Lower lobe of right lung (tissue), 2 donors: ENCODE data around the gene UBAP1. TPM values are rescaled to one million over a fixed set of nuclear protein-coding genes. Genes with fewer than 3 reads are reported as not detected.
A peak's percentile ranks its signal among the peaks of the same experiment; 100 is the strongest.

ENCODE experiments used
- ATAC-seq, 2 donors: fragments of 200-7000 bp; cut with Tn5 transposase; one replicate each; pipeline ENCODE4 v1.9.1; 2020 to 2022; ENCODE audit warnings: mild to moderate bottlenecking in 2 of 2, moderate library complexity in 2 of 2
- DNase-seq: peaks from one replicate; pipeline ENCODE4 v3.0.0-alpha.2; 2020
- H3K27ac ChIP-seq: fragments of 200-600 bp; one replicate; pipeline ENCODE4 v1.8.0; 2022
- H3K27me3 ChIP-seq: fragments of 200-600 bp; one replicate; pipeline ENCODE4 v1.8.0; 2022; ENCODE audit warnings: low read depth
- H3K36me3 ChIP-seq: fragments of 200-600 bp; one replicate; pipeline ENCODE4 v1.8.0; 2022; ENCODE audit warnings: mild to moderate bottlenecking
- H3K4me1 ChIP-seq: fragments of 200-600 bp; one replicate; pipeline ENCODE4 v1.8.0; 2022
- H3K4me3 ChIP-seq: fragments of 200-600 bp; one replicate; pipeline ENCODE4 v1.8.0; 2022; ENCODE audit warnings: mild to moderate bottlenecking
- H3K9me3 ChIP-seq: fragments of 200-600 bp; one replicate; pipeline ENCODE4 v1.8.0; 2022
- CTCF ChIP-seq: fragments of 200-600 bp; IDR thresholded peaks from one replicate; pipeline ENCODE4 v1.8.0; 2022; ENCODE audit warnings: antibody characterized with exemption, mild to moderate bottlenecking
- intact Hi-C: fragments of 100-400 bp; cut with DNase I; formaldehyde crosslinking; loops from one replicate; pipeline ENCODE4 v1.11.0; 2022
- total RNA-seq: library from RNA; stranded (reverse); fragmentation: NEBNext Ultra II Directional; extraction: Animal tissue kit (Norgen Biotek cat#: 25700); gene quantifications from one replicate; pipeline ENCODE4 v1.2.1, GENCODE V29; 2021
- donor health status: DM: no; HTN: yes; CAD: no; lungs with severe emphysema.

The UBAP1 gene
- total RNA-seq, 1 donor from 2014 or later: 47.0 TPM

- H3K4me1 ChIP-seq: no peaks in the 10 kb centered on the region
- TF ChIP-seq CTCF: peak; percentile 22
- no peak overlapping the region for H3K4me3 ChIP-seq
- intact Hi-C loops: no loop called here
- H3K9me3 ChIP-seq: no peaks in the 10 kb centered on the region
- ATAC-seq (peak; percentile 81 to 92), DNase-seq (no peak)
- H3K36me3 ChIP-seq: no peaks in the 10 kb centered on the region
- H3K27me3 ChIP-seq: no peaks in the 10 kb centered on the region
- no peak overlapping the region for H3K27ac ChIP-seq
Observed at GRCh38 chr9:34139477-34140146, 39.2 kb upstream of the UBAP1 start.

GRCh38 chr9:34140853-34141252 is 38.0 kb upstream of the UBAP1 start:
- no peak overlapping the region for H3K27ac ChIP-seq
- DNase-seq (no peak), ATAC-seq (no peak)
- intact Hi-C loops: no loop called here
- no peak for TF ChIP-seq CTCF
- no peaks in the 10 kb centered on the region for H3K9me3 ChIP-seq
- no peak overlapping the region for H3K4me3 ChIP-seq
- H3K4me1 ChIP-seq: no peaks in the 10 kb centered on the region
- H3K27me3 ChIP-seq: no peaks in the 10 kb centered on the region
- no peaks in the 10 kb centered on the region for H3K36me3 ChIP-seq

GRCh38 chr9:34143116-34143515 is 35.7 kb upstream of the UBAP1 start:
- no peak for ATAC-seq

GRCh38 chr9:34145165-34145564 is 33.7 kb upstream of the UBAP1 start:
- Histone ChIP-seq H3K9me3 (no peaks in the 10 kb centered on the region), H3K27me3 (no peaks in the 10 kb centered on the region), H3K27ac (no peak overlapping the region), H3K4me1 (no peaks in the 10 kb centered on the region), H3K4me3 (no peak overlapping the region), H3K36me3 (no peaks in the 10 kb centered on the region)
- ATAC-seq: peak in 1 of 2 donors; percentile 32
- intact Hi-C loops: no loop called here
- no peak for TF ChIP-seq CTCF
- DNase-seq: no peak

More at GRCh38 chr9:34143116-34143515, 35.7 kb upstream of the UBAP1 start:
- Histone ChIP-seq H3K9me3 (no peaks in the 10 kb centered on the region), H3K27me3 (no peaks in the 10 kb centered on the region), H3K36me3 (no peaks in the 10 kb centered on the region), H3K4me3 (no peak overlapping the region), H3K4me1 (no peaks in the 10 kb centered on the region), H3K27ac (no peak overlapping the region)
- no peak for DNase-seq
- no peak for TF ChIP-seq CTCF
- intact Hi-C loops: no loop called here

GRCh38 chr9:34151398-34151797 is 27.4 kb upstream of the UBAP1 start:
- ATAC-seq: no peak
- intact Hi-C loops: no loop called here
- DNase-seq: no peak
- H3K9me3 ChIP-seq: no peaks in the 10 kb centered on the region
- no peak for TF ChIP-seq CTCF
- H3K27me3 ChIP-seq: no peaks in the 10 kb centered on the region
- H3K36me3 ChIP-seq: no peaks in the 10 kb centered on the region
- no peaks in the 10 kb centered on the region for H3K4me1 ChIP-seq
- H3K27ac ChIP-seq: no peak overlapping the region
- no peak overlapping the region for H3K4me3 ChIP-seq
